ENCODE results near the gene RPS6KL1. TPM values are rescaled to one million over a fixed set of nuclear protein-coding genes. Genes with fewer than 3 reads are reported as not detected.

The RPS6KL1 gene
- total and polyA plus RNA-seq, 4 donors = 3.3 to 17.3 (median 13.2) TPM

- 81% methylated on average over 11 of the region's 11 CpGs for WGBS, 2 donors
- H3K27ac ChIP-seq (ENCODE audit: low read depth in 1 of 2, low read length in 2 of 2) = no peak overlapping the region
- no peaks in the 10 kb centered on the region for H3K36me3 ChIP-seq (ENCODE audit: control insufficient read depth in 1 of 2, insufficient read depth in 2 of 2, low read length in 1 of 2)
- no peaks in the 10 kb centered on the region for H3K4me1 ChIP-seq (ENCODE audit: control insufficient read depth in 1 of 2, insufficient read depth in 2 of 2, low read length in 2 of 2)
- no peak for ATAC-seq (ENCODE audit: low FRiP score)
- intact Hi-C loops (cut with DNase I) = no loop called here
- H3K4me3 ChIP-seq (ENCODE audit: low read length in 2 of 2) = no peak overlapping the region
- H3K27me3 ChIP-seq (ENCODE audit: control insufficient read depth in 1 of 2, insufficient read depth in 2 of 2, low read length in 1 of 2) = no peaks in the 10 kb centered on the region
- peak in 1 of 2 donors; percentile 37 for DNase-seq
- H3K9me3 ChIP-seq (ENCODE audit: control insufficient read depth, low read length) = no peaks in the 10 kb centered on the region
Measured at GRCh38 chr14:74962046-74962445, 39.0 kb upstream of the RPS6KL1 start.

GRCh38 chr14:74961238-74961911 is 38.3 kb upstream of the RPS6KL1 start:
- Histone ChIP-seq H3K27me3 (ENCODE audit: control insufficient read depth in 1 of 2, insufficient read depth in 2 of 2, low read length in 1 of 2) (no peaks in the 10 kb centered on the region), H3K27ac (ENCODE audit: low read depth in 1 of 2, low read length in 2 of 2) (no peak overlapping the region), H3K4me1 (ENCODE audit: control insufficient read depth in 1 of 2, insufficient read depth in 2 of 2, low read length in 2 of 2) (no peaks in the 10 kb centered on the region), H3K36me3 (ENCODE audit: control insufficient read depth in 1 of 2, insufficient read depth in 2 of 2, low read length in 1 of 2) (no peaks in the 10 kb centered on the region), H3K4me3 (ENCODE audit: low read length in 2 of 2) (no peak overlapping the region), H3K9me3 (ENCODE audit: control insufficient read depth, low read length) (no peaks in the 10 kb centered on the region)
- intact Hi-C loops (cut with DNase I) = no loop called here
- ATAC-seq (ENCODE audit: low FRiP score) (no peak), DNase-seq (peak in 1 of 2 donors; percentile 22)
- 76 to 86% methylated on average over 5 of the region's 5 CpGs for WGBS, 2 donors

- intact Hi-C loops (cut with DNase I) = no loop called here
- no peak overlapping the region for H3K4me3 ChIP-seq (ENCODE audit: low read length in 2 of 2)
- no peaks in the 10 kb centered on the region for H3K27me3 ChIP-seq (ENCODE audit: control insufficient read depth in 1 of 2, insufficient read depth in 2 of 2, low read length in 1 of 2)
- H3K27ac ChIP-seq (ENCODE audit: low read depth in 1 of 2, low read length in 2 of 2) = no peak overlapping the region
- no peaks in the 10 kb centered on the region for H3K4me1 ChIP-seq (ENCODE audit: control insufficient read depth in 1 of 2, insufficient read depth in 2 of 2, low read length in 2 of 2)
- 71 to 79% methylated on average over 4 of the region's 4 CpGs for WGBS, 2 donors
- DNase-seq (peak in 1 of 2 donors; percentile 44), ATAC-seq (ENCODE audit: low FRiP score) (no peak)
- no peaks in the 10 kb centered on the region for H3K36me3 ChIP-seq (ENCODE audit: control insufficient read depth in 1 of 2, insufficient read depth in 2 of 2, low read length in 1 of 2)
- H3K9me3 ChIP-seq (ENCODE audit: control insufficient read depth, low read length) = no peaks in the 10 kb centered on the region
Measured at GRCh38 chr14:74960736-74961135, 37.7 kb upstream of the RPS6KL1 start.

GRCh38 chr14:74959596-74960180 is 36.6 kb upstream of the RPS6KL1 start:
- whole genome bisulfite sequencing, 2 donors = 90 to 93% methylated on average over 5 of the region's 5 CpGs
- no peaks in the 10 kb centered on the region for H3K27me3 ChIP-seq (ENCODE audit: control insufficient read depth in 1 of 2, insufficient read depth in 2 of 2, low read length in 1 of 2)
- H3K4me3 ChIP-seq (ENCODE audit: low read length in 2 of 2) = no peak overlapping the region
- no peaks in the 10 kb centered on the region for H3K4me1 ChIP-seq (ENCODE audit: control insufficient read depth in 1 of 2, insufficient read depth in 2 of 2, low read length in 2 of 2)
- no peaks in the 10 kb centered on the region for H3K9me3 ChIP-seq (ENCODE audit: control insufficient read depth, low read length)
- no peak overlapping the region for H3K27ac ChIP-seq (ENCODE audit: low read depth in 1 of 2, low read length in 2 of 2)
- no peaks in the 10 kb centered on the region for H3K36me3 ChIP-seq (ENCODE audit: control insufficient read depth in 1 of 2, insufficient read depth in 2 of 2, low read length in 1 of 2)
- peak in 1 of 2 donors; percentile 29 for DNase-seq
- ATAC-seq (ENCODE audit: low FRiP score) = no peak
- intact Hi-C loops (cut with DNase I) = no loop called here

- intact Hi-C loops (cut with DNase I) = no loop called here
- H3K27me3 ChIP-seq (ENCODE audit: control insufficient read depth in 1 of 2, insufficient read depth in 2 of 2, low read length in 1 of 2) = no peaks in the 10 kb centered on the region
- no peak overlapping the region for H3K27ac ChIP-seq (ENCODE audit: low read depth in 1 of 2, low read length in 2 of 2)
- no peaks in the 10 kb centered on the region for H3K9me3 ChIP-seq (ENCODE audit: control insufficient read depth, low read length)
- ATAC-seq (ENCODE audit: low FRiP score) = no peak
- H3K4me1 ChIP-seq (ENCODE audit: control insufficient read depth in 1 of 2, insufficient read depth in 2 of 2, low read length in 2 of 2) = no peaks in the 10 kb centered on the region
- DNase-seq = peak in 1 of 2 donors; percentile 26
- no peaks in the 10 kb centered on the region for H3K36me3 ChIP-seq (ENCODE audit: control insufficient read depth in 1 of 2, insufficient read depth in 2 of 2, low read length in 1 of 2)
- WGBS, 2 donors = 86 to 88% methylated on average over 24 of the region's 24 CpGs
- H3K4me3 ChIP-seq (ENCODE audit: low read length in 2 of 2) = no peak overlapping the region
Measured at GRCh38 chr14:74956280-74957072, 33.4 kb upstream of the RPS6KL1 start.

- no peaks in the 10 kb centered on the region for H3K9me3 ChIP-seq (ENCODE audit: control insufficient read depth, low read length)
- H3K4me1 ChIP-seq (ENCODE audit: control insufficient read depth in 1 of 2, insufficient read depth in 2 of 2, low read length in 2 of 2) = no peaks in the 10 kb centered on the region
- intact Hi-C loops (cut with DNase I) = no loop called here
- H3K27me3 ChIP-seq (ENCODE audit: control insufficient read depth in 1 of 2, insufficient read depth in 2 of 2, low read length in 1 of 2) = no peaks in the 10 kb centered on the region
- no peak for DNase-seq
- ATAC-seq (ENCODE audit: low FRiP score) = no peak
- no peak overlapping the region for H3K27ac ChIP-seq (ENCODE audit: low read depth in 1 of 2, low read length in 2 of 2)
- no peak overlapping the region for H3K4me3 ChIP-seq (ENCODE audit: low read length in 2 of 2)
- H3K36me3 ChIP-seq (ENCODE audit: control insufficient read depth in 1 of 2, insufficient read depth in 2 of 2, low read length in 1 of 2) = no peaks in the 10 kb centered on the region
- WGBS, 2 donors = 84 to 86% methylated on average over 9 of the region's 9 CpGs
Measured at GRCh38 chr14:74956027-74956279, 32.9 kb upstream of the RPS6KL1 start.

GRCh38 chr14:74955229-74956026 is 32.4 kb upstream of the RPS6KL1 start, which contains the start of gene PGF:
TSS of gene PGF (minus strand) at chr14:74955597. CDS start at chr14:74955242, 355 bp downstream.
- Histone ChIP-seq H3K4me3 (ENCODE audit: low read length in 2 of 2) (peak within 1 kb of the TSS; percentile 15 to 42), H3K27ac (ENCODE audit: low read depth in 1 of 2, low read length in 2 of 2) (peak within 1 kb of the TSS in 1 of 2 donors; percentile 28), H3K27me3 (ENCODE audit: control insufficient read depth in 1 of 2, insufficient read depth in 2 of 2, low read length in 1 of 2) (no peaks in the 10 kb centered on the region), H3K9me3 (ENCODE audit: control insufficient read depth, low read length) (no peaks in the 10 kb centered on the region), H3K4me1 (ENCODE audit: control insufficient read depth in 1 of 2, insufficient read depth in 2 of 2, low read length in 2 of 2) (no peaks in the 10 kb centered on the region), H3K36me3 (ENCODE audit: control insufficient read depth in 1 of 2, insufficient read depth in 2 of 2, low read length in 1 of 2) (no peaks in the 10 kb centered on the region)
- intact Hi-C loops (cut with DNase I) = loop anchor here in 1 of 2 donors (1.0 kb wide), 1 partner anchor 24 kb away; no protein-coding TSS in a partner anchor
- ATAC-seq (ENCODE audit: low FRiP score) (peak; percentile 81), DNase-seq (peak; percentile 83 to 92)
- 4% methylated on average over 56 to 73 of the region's 73 CpGs for WGBS, 2 donors

- no peaks in the 10 kb centered on the region for H3K36me3 ChIP-seq (ENCODE audit: control insufficient read depth in 1 of 2, insufficient read depth in 2 of 2, low read length in 1 of 2)
- H3K4me3 ChIP-seq (ENCODE audit: low read length in 2 of 2) = peak overlapping the region in 1 of 2 donors; percentile 42
- no peaks in the 10 kb centered on the region for H3K27me3 ChIP-seq (ENCODE audit: control insufficient read depth in 1 of 2, insufficient read depth in 2 of 2, low read length in 1 of 2)
- WGBS, 2 donors = 5% methylated on average over 3 of the region's 3 CpGs
- intact Hi-C loops (cut with DNase I) = loop anchor here in 1 of 2 donors (1.0 kb wide), 1 partner anchor 24 kb away; no protein-coding TSS in a partner anchor
- H3K9me3 ChIP-seq (ENCODE audit: control insufficient read depth, low read length) = no peaks in the 10 kb centered on the region
- peak; percentile 24 for ATAC-seq (ENCODE audit: low FRiP score)
- H3K4me1 ChIP-seq (ENCODE audit: control insufficient read depth in 1 of 2, insufficient read depth in 2 of 2, low read length in 2 of 2) = no peaks in the 10 kb centered on the region
- peak overlapping the region in 1 of 2 donors; percentile 14 for H3K27ac ChIP-seq (ENCODE audit: low read depth in 1 of 2, low read length in 2 of 2)
- no peak for DNase-seq
Measured at GRCh38 chr14:74954947-74955228, 31.8 kb upstream of the RPS6KL1 start.

All from aorta (tissue), 5 donors.